Neural cell (in vitro differentiated cells): ENCODE results near the gene SUN5.

ENCODE experiments used
- EP300 ChIP-seq: fragments of 450-650 bp; conservative IDR thresholded peaks from 2 replicates; pipeline ENCODE4 v1.6.1; 2014; ENCODE audit warnings: antibody characterized with exemption, mild to moderate bottlenecking, moderate library complexity; ENCODE audit not compliant: poor library complexity, severe bottlenecking
- EZH2 ChIP-seq: fragments of 200-600, 300-800 bp; shearing (Covaris generic), sonication (generic); IDR thresholded peaks from 2 replicates; pipeline ENCODE4 v1.6.1; 2014; ENCODE audit warnings: antibody characterized with exemption, low read length, borderline replicate concordance, mild to moderate bottlenecking; ENCODE audit not compliant: insufficient read depth, poor library complexity, severe bottlenecking

- no peak for TF ChIP-seq EP300
- TF ChIP-seq EZH2, result no peak
These were observed 19.4 kb downstream of the SUN5 start for GRCh38 chr20:32984631-32985354.
